ENCODE measurements around the gene PROK1. TPM values are rescaled to one million over a fixed set of nuclear protein-coding genes. Genes with fewer than 3 reads are reported as not detected.

The PROK1 gene
- not detected for total RNA-seq

GRCh38 chr1:110450929-110451328 lies at the start of gene PROK1:
TSS of gene PROK1 (plus strand) at chr1:110451149. CDS start at chr1:110451217, 68 bp downstream.

GRCh38 chr1:110407260-110408210 lies 43.4 kb upstream of the PROK1 start, which contains the start of gene LAMTOR5:
TSS of gene LAMTOR5 (minus strand) at chr1:110407694. CDS start at chr1:110407620, 74 bp downstream.

Other genes with a start within 250 kb of the PROK1 start
- gene KCNC4, start 240.8 kb upstream of the PROK1 start, total RNA-seq = 15.0 TPM
- gene RBM15, start 111.8 kb upstream of the PROK1 start, total RNA-seq = 63.2 TPM
- gene SLC16A4, start 60.1 kb upstream of the PROK1 start, total RNA-seq = 13.6 TPM
- gene LAMTOR5, start 43.5 kb upstream of the PROK1 start, total RNA-seq = 34.8 TPM
- gene KCNA10, start 68.0 kb downstream of the PROK1 start, total RNA-seq = not detected
- 12.1 TPM for gene KCNA2, start 155.2 kb downstream of the PROK1 start, total RNA-seq
- 3.6 TPM for gene KCNA3, start 223.8 kb downstream of the PROK1 start, total RNA-seq